CD4-positive, alpha-beta T cell treated with Interleukin-1 beta for 1 hour (primary cell): Measurements from ENCODE around the gene GGCT.

Experiments used
- DNase-seq, 2 donors: peaks; one replicate each; pipeline ENCODE4 v3.0.0-alpha.2; 2020 to 2022

The GGCT gene

GRCh38 chr7:30476459-30477145 is 28.0 kb downstream of the GGCT start:
- no peak for DNase-seq

- no peak for DNase-seq
Measured at GRCh38 chr7:30475580-30475979, 29.0 kb downstream of the GGCT start.

GRCh38 chr7:30474893-30475292 is 29.7 kb downstream of the GGCT start:
- DNase-seq: no peak

DNA sequence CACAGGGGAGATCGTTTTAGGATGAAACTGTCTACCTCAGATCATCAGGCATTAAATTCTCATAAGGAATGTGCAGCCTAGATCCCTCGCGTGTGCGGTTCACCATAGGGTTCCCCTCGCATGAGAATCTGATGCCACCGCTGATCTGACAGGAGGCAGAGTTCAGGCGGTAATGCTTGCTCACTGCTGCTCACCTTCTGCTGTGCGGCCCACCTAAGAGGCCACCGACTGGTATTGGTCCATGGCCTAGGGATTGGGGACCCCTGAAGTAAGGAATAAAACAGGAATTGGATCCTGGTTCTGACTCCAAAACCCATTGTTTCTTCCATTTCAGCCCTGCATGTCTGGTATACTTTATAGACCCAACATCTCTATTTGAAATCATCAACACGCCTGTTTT is 30.1 kb downstream of the GGCT start:
- no peak for DNase-seq

DNA sequence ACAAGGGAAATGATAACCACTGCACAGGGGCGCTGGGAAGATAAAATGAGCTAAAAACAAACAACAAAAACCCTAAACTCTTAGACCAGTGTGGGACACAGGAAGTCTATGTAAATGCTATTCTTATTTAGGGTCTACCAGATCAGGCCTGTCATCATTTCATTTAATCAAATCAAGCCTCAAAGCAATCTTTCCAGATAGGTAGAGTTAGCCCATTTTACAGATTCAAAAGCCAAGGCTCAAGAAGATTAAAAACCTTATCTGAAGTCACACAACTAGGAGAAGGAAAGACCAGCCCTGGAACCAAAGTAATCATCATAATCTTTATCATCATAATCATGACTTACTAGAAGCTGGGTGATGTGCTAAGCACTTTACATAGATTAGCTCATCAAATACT is 30.7 kb downstream of the GGCT start:
- no peak for DNase-seq

GRCh38 chr7:30472784-30473775 is 31.5 kb downstream of the GGCT start:
- no peak for DNase-seq

GRCh38 chr7:30472081-30472783 is 32.4 kb downstream of the GGCT start:
- no peak for DNase-seq

- no peak for DNase-seq
Measured at GRCh38 chr7:30471205-30471604, 33.4 kb downstream of the GGCT start.

DNA sequence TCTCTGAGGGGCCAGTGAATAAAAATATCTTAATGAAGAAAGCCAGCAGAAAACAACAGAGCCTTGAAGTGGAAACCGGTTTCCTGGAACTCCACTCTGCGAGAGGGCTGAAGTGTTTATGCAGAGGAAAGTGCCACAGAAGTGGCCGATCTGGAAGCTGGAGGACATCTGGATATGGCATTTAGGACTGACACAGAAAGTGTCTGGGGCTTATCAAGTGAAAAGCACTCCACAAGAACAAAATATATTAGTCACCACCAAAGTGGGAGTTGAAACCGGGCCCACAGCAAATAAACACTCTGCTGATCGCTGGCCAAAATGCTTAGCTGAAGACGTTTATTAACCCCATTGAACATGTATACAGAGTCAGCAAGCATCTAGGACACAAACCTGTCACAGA is 33.9 kb downstream of the GGCT start:
- no peak for DNase-seq

DNA sequence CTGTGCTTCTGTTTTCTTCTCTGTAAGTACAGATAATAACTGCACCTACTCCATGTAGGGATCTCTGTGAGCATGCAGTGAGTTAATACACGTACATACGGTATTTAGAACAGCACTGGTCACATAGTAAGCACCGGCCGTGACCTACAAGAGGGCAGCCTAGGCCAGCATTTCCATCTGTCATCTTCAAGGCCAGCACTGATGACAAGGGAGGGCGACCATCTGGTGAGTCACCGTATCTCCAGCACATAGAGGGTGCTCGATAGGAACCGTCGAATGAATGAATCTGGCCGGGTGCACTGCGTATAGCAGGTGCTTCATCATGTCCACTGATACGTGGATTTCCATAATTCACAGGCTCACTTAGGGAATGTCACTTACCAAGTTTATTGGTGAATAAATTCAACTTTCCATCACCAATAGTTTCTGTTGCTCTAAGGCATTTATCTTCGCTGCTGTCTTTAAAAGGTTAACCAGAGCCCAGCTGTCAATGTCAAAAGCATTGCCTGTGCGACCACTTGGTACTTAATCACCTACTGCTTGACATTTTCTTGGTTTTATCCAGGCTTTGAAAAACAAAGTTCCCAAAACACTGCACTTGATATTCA is 34.4 kb downstream of the GGCT start:
- no peak for DNase-seq

DNA sequence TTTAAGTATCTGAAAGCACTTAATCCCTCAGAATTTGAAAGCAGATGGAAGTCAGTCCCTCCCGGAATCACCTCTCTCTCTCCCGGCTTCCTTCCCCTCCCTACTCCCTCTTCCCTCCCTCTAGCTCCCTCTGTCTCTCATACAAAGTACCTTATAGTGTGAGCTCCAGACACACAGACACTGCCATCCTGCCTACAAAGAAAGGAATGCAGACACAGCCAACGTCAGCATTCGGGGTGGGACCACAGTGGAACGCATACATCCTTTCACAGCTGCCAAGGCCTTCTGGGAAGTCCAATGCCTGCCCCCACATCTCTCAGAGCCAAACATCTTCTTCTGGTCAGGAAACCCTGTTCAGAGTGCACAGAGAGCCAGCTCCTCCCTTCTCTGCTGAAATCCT is 35.3 kb downstream of the GGCT start:
- no peak for DNase-seq

GRCh38 chr7:30468791-30469190 is 35.8 kb downstream of the GGCT start:
- DNase-seq: no peak

GRCh38 chr7:30468041-30468440 is 36.6 kb downstream of the GGCT start:
- no peak for DNase-seq

DNA sequence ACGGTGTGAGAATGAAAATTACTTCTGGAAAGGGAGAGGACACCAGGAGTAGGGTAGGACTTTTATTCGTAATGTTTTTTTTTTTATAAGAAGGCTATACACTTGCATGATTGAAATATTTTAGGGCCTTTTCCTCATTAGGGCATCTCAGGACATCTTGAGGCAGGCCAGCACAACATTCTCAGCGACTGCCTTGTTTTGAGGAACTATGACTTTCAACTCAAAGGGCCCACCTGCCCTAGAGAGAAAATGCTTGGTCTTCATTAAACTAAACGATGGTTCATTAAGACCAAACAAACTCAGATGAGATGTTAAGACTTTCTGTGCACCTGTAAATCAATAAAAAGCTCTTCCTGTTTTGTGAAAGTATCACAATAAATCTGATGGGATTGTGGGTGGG is 37.4 kb downstream of the GGCT start:
- DNase-seq: no peak

GRCh38 chr7:30466266-30466665 is 38.4 kb downstream of the GGCT start:
- DNase-seq: no peak

DNA sequence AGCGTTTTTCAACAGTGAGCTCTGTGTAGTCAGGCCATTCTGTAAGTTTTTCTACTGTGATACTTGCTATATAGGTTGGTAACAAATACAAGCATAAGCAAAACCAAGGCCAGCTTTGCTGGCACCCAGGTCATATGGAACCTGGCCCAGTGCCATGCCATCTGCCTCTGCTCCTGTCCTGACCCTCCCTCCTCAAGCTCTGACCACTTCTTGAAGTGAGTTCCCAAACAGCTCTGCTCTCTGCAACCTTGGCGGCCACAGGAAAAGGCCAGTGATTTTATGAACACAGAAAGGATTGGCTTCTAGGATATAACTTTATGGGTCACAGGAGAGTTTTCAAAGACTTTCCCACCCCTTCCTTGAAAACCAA is 38.8 kb downstream of the GGCT start:
- DNase-seq: no peak

DNA sequence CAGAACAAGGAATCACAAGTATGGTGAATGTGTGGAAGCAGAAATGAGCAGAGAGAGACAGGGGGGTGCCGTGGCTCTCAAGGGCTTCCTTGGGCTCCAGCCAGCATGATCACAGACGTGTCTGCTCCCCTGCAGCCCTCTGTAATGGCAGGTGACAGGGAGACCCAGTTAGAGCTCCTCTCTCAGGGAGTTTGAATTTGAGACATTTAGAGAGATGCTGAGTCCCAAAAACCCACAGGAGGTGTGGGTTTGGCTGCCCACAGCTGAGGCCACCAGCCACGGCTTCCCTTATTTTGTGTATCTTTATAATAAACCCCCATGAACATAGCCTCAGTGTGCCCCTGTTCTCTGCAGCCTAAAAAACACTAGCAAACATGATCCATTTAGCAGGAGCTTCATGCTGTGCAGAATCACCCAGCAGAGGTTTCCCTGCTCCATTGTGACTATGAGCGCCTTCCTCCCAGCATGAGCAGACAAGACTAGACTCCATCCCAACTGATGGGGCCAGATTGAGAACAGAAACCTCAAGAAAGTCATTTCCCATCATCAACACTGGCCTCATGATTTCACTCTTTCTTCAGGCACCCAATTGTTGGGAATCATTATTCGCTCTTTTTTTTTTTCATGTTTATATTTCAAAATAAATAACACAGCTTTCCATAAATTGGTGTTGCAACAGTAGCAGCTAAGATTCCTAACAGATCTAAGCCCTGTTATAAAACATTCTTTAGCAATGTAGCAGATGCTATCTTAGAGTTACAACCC is 39.4 kb downstream of the GGCT start:
- DNase-seq: no peak

DNA sequence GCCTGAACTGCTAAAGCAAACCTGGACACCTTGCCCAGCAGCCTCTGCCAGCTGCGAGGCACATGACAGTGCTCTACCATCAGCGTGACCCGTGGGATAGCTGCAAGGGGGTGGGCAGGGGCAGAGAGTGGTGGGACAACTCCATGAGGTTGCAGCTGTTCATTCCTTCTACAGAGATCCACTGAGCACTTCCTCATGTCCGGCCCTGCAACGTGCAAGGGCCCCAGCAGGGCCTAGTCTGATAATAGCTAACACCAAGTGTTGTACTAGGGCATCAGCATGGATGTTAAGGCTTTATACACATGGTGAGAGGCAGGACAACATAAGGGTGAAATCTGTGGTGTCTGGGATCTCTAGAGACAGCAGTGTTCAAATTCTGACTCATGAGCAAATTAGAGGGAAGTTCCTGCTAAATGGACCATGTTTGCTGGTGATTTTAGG is 40.4 kb downstream of the GGCT start:
- DNase-seq: no peak

- DNase-seq: no peak
Measured at GRCh38 chr7:30463405-30464145, 41.1 kb downstream of the GGCT start.

DNA sequence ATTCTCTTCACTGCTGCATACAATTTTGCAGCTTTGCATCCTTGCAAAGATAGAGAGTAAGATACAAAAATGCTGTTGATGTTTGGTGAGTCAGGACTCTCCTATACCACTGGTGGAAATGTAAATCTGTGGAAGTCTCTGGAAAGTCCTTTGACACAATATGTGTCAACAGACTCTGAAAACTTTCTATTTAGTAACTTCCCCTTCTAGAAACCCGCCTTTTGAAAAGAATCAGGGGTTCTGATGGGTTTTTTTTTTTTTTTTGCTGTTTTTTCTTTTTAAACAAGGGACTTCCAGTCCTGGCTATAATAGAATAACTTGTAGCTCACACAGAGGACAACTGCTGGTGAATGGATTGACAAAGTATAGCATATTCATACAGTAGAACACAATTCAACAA is 42.5 kb downstream of the GGCT start:
- DNase-seq: no peak

GRCh38 chr7:30460246-30460633 is 44.4 kb downstream of the GGCT start:
- DNase-seq: no peak
